Neuronal stem cell (in vitro differentiated cells): Measurements from ENCODE around the gene ANO3.

ENCODE experiments used
- DNase-seq: peaks from one replicate; pipeline ENCODE4 v3.0.0-alpha.2; 2013; ENCODE audit warnings: low spot score
- H2AFZ ChIP-seq: one replicate; pipeline ENCODE4 v1.6.1; 2013; ENCODE audit warnings: mild to moderate bottlenecking, low read length, inconsistent platforms
- H2AK5ac ChIP-seq: 2 replicates; pipeline ENCODE4 v1.6.1; 2013; ENCODE audit warnings: low read depth, mild to moderate bottlenecking, inconsistent platforms, low read length, moderate library complexity, mixed read lengths
- H2BK120ac ChIP-seq: 2 replicates; pipeline ENCODE4 v1.6.1; 2013; ENCODE audit warnings: low read depth, mild to moderate bottlenecking, inconsistent platforms, low read length, moderate library complexity, mixed read lengths
- H2BK12ac ChIP-seq: one replicate; pipeline ENCODE4 v1.6.1; 2013; ENCODE audit warnings: low read length, inconsistent platforms
- H2BK15ac ChIP-seq: 2 replicates; pipeline ENCODE4 v1.6.1; 2013; ENCODE audit warnings: mild to moderate bottlenecking, low read length, inconsistent platforms, mixed read lengths
- H2BK5ac ChIP-seq: one replicate; pipeline ENCODE4 v1.6.1; 2013; ENCODE audit warnings: inconsistent platforms, mild to moderate bottlenecking, low read length, moderate library complexity
- H3K14ac ChIP-seq: one replicate; pipeline ENCODE4 v1.6.1; 2013; ENCODE audit warnings: low read length, inconsistent platforms
- H3K18ac ChIP-seq: 2 replicates; pipeline ENCODE4 v1.6.1; 2013; ENCODE audit warnings: low read length, inconsistent platforms
- H3K23ac ChIP-seq: 2 replicates; pipeline ENCODE4 v1.6.1; 2013; ENCODE audit warnings: low read depth, mild to moderate bottlenecking, mixed read lengths, low read length, inconsistent platforms; ENCODE audit not compliant: poor library complexity
- H3K27ac ChIP-seq: replicated peaks from 3 replicates; pipeline ENCODE4 v1.5.1; 2013; ENCODE audit warnings: low read length, inconsistent platforms
- H3K27me3 ChIP-seq, 3 experiments: 2 replicates each; pipeline ENCODE4 v1.6.1; 2013; ENCODE audit warnings: low read length in 3 of 3, mild to moderate bottlenecking in 2 of 3, inconsistent platforms in 1 of 3, low read depth in 1 of 3, mixed read lengths in 1 of 3, moderate library complexity in 1 of 3; ENCODE audit not compliant: control insufficient read depth in 3 of 3, insufficient read depth in 3 of 3
- H3K36me3 ChIP-seq, 2 donors: replicated peaks in 1 of 2; 2 replicates each; pipeline ENCODE4 v1.6.1; 2013; ENCODE audit warnings: low read length in 2 of 2; ENCODE audit not compliant: control insufficient read depth in 2 of 2, insufficient read depth in 2 of 2
- H3K4ac ChIP-seq: 2 replicates; pipeline ENCODE4 v1.6.1; 2013; ENCODE audit warnings: inconsistent platforms, mild to moderate bottlenecking, low read length, moderate library complexity
- H3K4me1 ChIP-seq, 2 donors: 1 replicate in 1 of 2; 2 replicates in 1 of 2; pipeline ENCODE4 v1.6.1; 2013; ENCODE audit warnings: low read length in 2 of 2, low read depth in 1 of 2; ENCODE audit not compliant: control insufficient read depth in 2 of 2, insufficient read depth in 1 of 2
- H3K4me2 ChIP-seq: one replicate; pipeline ENCODE4 v1.6.1; 2013; ENCODE audit warnings: mild to moderate bottlenecking, low read length, inconsistent platforms; ENCODE audit not compliant: insufficient read depth, poor library complexity, severe bottlenecking
- H3K4me3 ChIP-seq, 2 donors: 2 replicates each; pipeline ENCODE4 v1.5.1; 2013; ENCODE audit warnings: low read length in 2 of 2, mild to moderate bottlenecking in 2 of 2, inconsistent platforms in 1 of 2, moderate library complexity in 1 of 2
- H3K79me1 ChIP-seq: one replicate; pipeline ENCODE4 v1.6.1; 2013; ENCODE audit warnings: low read depth, mild to moderate bottlenecking, inconsistent platforms, low read length, moderate library complexity
- H3K9ac ChIP-seq: one replicate; pipeline ENCODE4 v1.6.1; 2013; ENCODE audit warnings: mild to moderate bottlenecking, low read depth, low read length, inconsistent platforms; ENCODE audit not compliant: poor library complexity
- H3K9me3 ChIP-seq, 2 donors: replicated peaks in 1 of 2; 2 replicates each; pipeline versions ENCODE3 to v1.6.1; 2013; ENCODE audit warnings: low read length in 2 of 2, mild to moderate bottlenecking in 2 of 2, inconsistent platforms in 1 of 2, low read depth in 1 of 2, mixed read lengths in 1 of 2, moderate library complexity in 1 of 2; ENCODE audit not compliant: control insufficient read depth in 2 of 2, insufficient read depth in 1 of 2
- H4K8ac ChIP-seq: one replicate; pipeline ENCODE4 v1.6.1; 2013; ENCODE audit warnings: low read depth, mild to moderate bottlenecking, inconsistent platforms, low read length, moderate library complexity
- H4K91ac ChIP-seq: one replicate; pipeline ENCODE4 v1.6.1; 2013; ENCODE audit warnings: low read length, low read depth, mild to moderate bottlenecking, inconsistent platforms; ENCODE audit not compliant: poor library complexity
- WGBS, 2 donors: extraction: QIAGEN DNeasy Blood & Tissue Kit; methylation state at CpG; one replicate each; pipeline ENCODE4 v1.1.7; 2013; ENCODE audit warnings: missing lambda C conversion rate in 2 of 2, mixed read lengths in 1 of 2; ENCODE audit not compliant: insufficient read length in 2 of 2, insufficient replicate concordance in 1 of 2; ENCODE audit errors: extremely low coverage in 2 of 2; 5-methylcytosine and 5-hydroxymethylcytosine counted together

ANO3 gene

GRCh38 chr11:26575946-26576345 is 244.0 kb downstream of the ANO3 start:
- Histone ChIP-seq H3K23ac (no peak overlapping the region), H3K4ac (no peak overlapping the region), H4K91ac (no peak overlapping the region), H3K18ac (no peak overlapping the region), H3K4me2 (no peak overlapping the region), H3K36me3 (no peaks in the 10 kb centered on the region), H2BK120ac (no peak overlapping the region), H3K4me1 (peaks cover 5 to 16% of the 10 kb centered on the region in 2 donors), H3K4me3 (no peak overlapping the region), H2AK5ac (no peak overlapping the region), H2BK15ac (no peak overlapping the region), H2AFZ (peak overlapping the region; percentile 45), H3K27ac (no peak overlapping the region), H4K8ac (no peak overlapping the region), H3K79me1 (no peaks in the 10 kb centered on the region), H3K9ac (no peak overlapping the region), H2BK5ac (no peak overlapping the region), H3K27me3 (no peaks in the 10 kb centered on the region), H3K14ac (no peak overlapping the region), H3K9me3 (no peaks in the 10 kb centered on the region), H2BK12ac (no peak overlapping the region)
- no CpG with 5 or more reads among the region's 5 CpGs for WGBS, 2 donors
- DNase-seq, result no peak

GRCh38 chr11:26578998-26579661 is 247.2 kb downstream of the ANO3 start:
- no peak overlapping the region for H3K18ac ChIP-seq
- H3K27ac ChIP-seq, result no peak overlapping the region
- H3K14ac ChIP-seq, result no peak overlapping the region
- H3K9me3 ChIP-seq, result no peaks in the 10 kb centered on the region
- no peak overlapping the region for H2BK120ac ChIP-seq
- H2BK12ac ChIP-seq, result no peak overlapping the region
- H3K36me3 ChIP-seq, result no peaks in the 10 kb centered on the region
- no peak overlapping the region for H2AFZ ChIP-seq
- no peak overlapping the region for H3K9ac ChIP-seq
- no peak overlapping the region for H4K8ac ChIP-seq
- no peak overlapping the region for H3K23ac ChIP-seq
- H3K4me1 ChIP-seq, result peaks cover 0 to 14% of the 10 kb centered on the region in 2 donors
- H2AK5ac ChIP-seq, result no peak overlapping the region
- no peak overlapping the region for H3K4ac ChIP-seq
- no CpG with 5 or more reads among the region's 1 CpG for WGBS, 2 donors
- no peak overlapping the region for H4K91ac ChIP-seq
- no peaks in the 10 kb centered on the region for H3K79me1 ChIP-seq
- no peaks in the 10 kb centered on the region for H3K27me3 ChIP-seq
- no peak overlapping the region for H2BK5ac ChIP-seq
- H3K4me3 ChIP-seq, result no peak overlapping the region
- DNase-seq, result no peak
- no peak overlapping the region for H3K4me2 ChIP-seq
- no peak overlapping the region for H2BK15ac ChIP-seq

GRCh38 chr11:26579683-26580082 is 247.8 kb downstream of the ANO3 start:
- Histone ChIP-seq H3K36me3 (no peaks in the 10 kb centered on the region), H3K23ac (no peak overlapping the region), H4K91ac (no peak overlapping the region), H3K9ac (no peak overlapping the region), H3K14ac (no peak overlapping the region), H2BK15ac (no peak overlapping the region), H4K8ac (no peak overlapping the region), H2AK5ac (no peak overlapping the region), H2AFZ (no peak overlapping the region), H2BK12ac (no peak overlapping the region), H3K4ac (no peak overlapping the region), H2BK5ac (no peak overlapping the region), H3K27me3 (no peaks in the 10 kb centered on the region), H3K9me3 (no peaks in the 10 kb centered on the region), H3K18ac (no peak overlapping the region), H3K27ac (no peak overlapping the region), H3K4me3 (no peak overlapping the region), H3K4me1 (peaks cover 0 to 14% of the 10 kb centered on the region in 2 donors), H3K4me2 (no peak overlapping the region), H2BK120ac (no peak overlapping the region), H3K79me1 (no peaks in the 10 kb centered on the region)
- WGBS, 2 donors, result no CpG with 5 or more reads among the region's 2 CpGs
- DNase-seq, result no peak

GRCh38 chr11:26580929-26581328 is 249.0 kb downstream of the ANO3 start:
- no peak overlapping the region for H3K14ac ChIP-seq
- no peak overlapping the region for H2BK12ac ChIP-seq
- H3K27ac ChIP-seq, result no peak overlapping the region
- no peak overlapping the region for H3K18ac ChIP-seq
- no peak overlapping the region for H4K91ac ChIP-seq
- no peaks in the 10 kb centered on the region for H3K36me3 ChIP-seq
- H2BK15ac ChIP-seq, result no peak overlapping the region
- no peak overlapping the region for H4K8ac ChIP-seq
- no peak overlapping the region for H2BK5ac ChIP-seq
- no CpG with 5 or more reads among the region's 3 CpGs for WGBS, 2 donors
- no peak overlapping the region for H2AFZ ChIP-seq
- H3K4me1 ChIP-seq, result peaks cover 0 to 14% of the 10 kb centered on the region in 2 donors
- no peak overlapping the region for H3K4ac ChIP-seq
- no peak overlapping the region for H2AK5ac ChIP-seq
- H3K23ac ChIP-seq, result no peak overlapping the region
- no peaks in the 10 kb centered on the region for H3K27me3 ChIP-seq
- DNase-seq, result no peak
- no peak overlapping the region for H3K4me3 ChIP-seq
- H3K4me2 ChIP-seq, result no peak overlapping the region
- H2BK120ac ChIP-seq, result no peak overlapping the region
- no peaks in the 10 kb centered on the region for H3K9me3 ChIP-seq
- no peak overlapping the region for H3K9ac ChIP-seq
- H3K79me1 ChIP-seq, result no peaks in the 10 kb centered on the region
